ENCODE results near the gene EGFLAM.

DNA sequence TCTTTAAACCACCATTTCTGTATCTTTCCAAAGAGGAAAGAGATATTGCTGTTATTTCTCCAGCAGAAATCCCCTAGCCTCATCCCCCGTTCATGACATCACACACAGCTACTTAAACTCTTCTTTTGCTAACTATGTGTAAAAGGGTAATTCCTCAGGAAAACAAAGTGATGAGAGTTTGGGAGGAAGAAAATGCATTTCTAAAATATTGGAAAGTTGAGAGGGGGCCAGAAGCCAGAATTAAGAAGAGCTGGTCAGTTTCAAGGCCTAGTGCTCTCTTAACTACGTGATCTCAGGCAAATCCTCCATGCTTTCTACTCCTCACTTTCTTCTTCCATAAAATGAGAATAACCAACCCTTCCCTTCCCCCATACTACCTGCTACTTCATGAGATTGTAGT is 188.7 kb downstream of the EGFLAM start:
- no peak for TF ChIP-seq CTCF (IDR thresholded peaks at IDR 0.05; ENCODE audit: low read length)
- no peak for TF ChIP-seq EZH2 (IDR thresholded peaks at IDR 0.05; ENCODE audit: borderline replicate concordance, low read length)

All from OCI-LY1 (cell line).